Measurements from ENCODE around the gene GNLY. TPM values are rescaled to one million over a fixed set of nuclear protein-coding genes. Genes with fewer than 3 reads are reported as not detected.

The GNLY gene
- total and polyA plus RNA-seq, 2 of the 13 experiments (the other 11 are each of a cell fraction or from before 2014, with no cell fraction given), result not detected

GRCh38 chr2:85675427-85675826 is 18.7 kb upstream of the GNLY start:
- POLR2A ChIA-PET, result no interaction called here
- Histone ChIP-seq H3K27me3 (ENCODE audit: control insufficient read depth in 1 of 2, insufficient read depth in 2 of 2, low read length in 2 of 2) (peaks cover 1 to 43% of the 10 kb centered on the region in 2 experiments; a peak in 3 of 5 replicates), H3K9me3 (ENCODE audit: low read length) (no peaks in the 10 kb centered on the region), H3K36me3 (replicated peaks in 1 of 2; ENCODE audit: control insufficient read depth in 1 of 2, insufficient read depth in 2 of 2, low read length in 2 of 2) (no peaks in the 10 kb centered on the region), H4K20me1 (ENCODE audit: insufficient read depth, low read length) (peaks cover 2% of the 10 kb centered on the region; the same call in 1 of the 2 replicates), H3K79me2 (ENCODE audit: insufficient read depth, low read length) (no peaks in the 10 kb centered on the region), H3K27ac (ENCODE audit: extremely low read length, insufficient read depth, low read length) (no peak overlapping the region), H3K4me2 (ENCODE audit: low read depth, low read length) (no peak overlapping the region), H3K9ac (ENCODE audit: insufficient read depth, low read depth, low read length) (no peak overlapping the region), H3K4me1 (ENCODE audit: insufficient read depth, low read length) (peaks cover 8% of the 10 kb centered on the region; the same call in 1 of the 2 replicates), H2AFZ (ENCODE audit: low read length) (no peak overlapping the region), H3K4me3 (replicated peaks in 1 of 3; ENCODE audit: insufficient read depth in 1 of 3, low read depth in 2 of 3, low read length in 3 of 3) (no peak overlapping the region)
- no TSS peak for BruUV-seq (replicated peaks)
- ATAC-seq (no peak), FAIRE-seq (no peak), DNase-seq (ENCODE audit: low spot score) (no peak)
- 24% methylated on average over 4 of the region's 6 CpGs for whole genome bisulfite sequencing (ENCODE audit: low lambda C conversion rate)
- in situ Hi-C loops (cut with HindIII; ENCODE audit: extremely low pct_ligation_motif_present, low pct_unique_long_range_greater_than_20kb), result loop anchor here (5.0 kb wide), 1 partner anchor 37 kb away; no protein-coding TSS in a partner anchor
- intact Hi-C loops (cut with micrococcal nuclease; ENCODE audit: unreplicated experiment), result no loop called here
- CTCF ChIA-PET (ENCODE audit: low intra/inter-chr PET ratio, low total read pairs), result no interaction called here
- TF ChIP-seq JUNB (CRISPR knock-in tag; IDR thresholded peaks at IDR 0.05; ENCODE audit: borderline replicate concordance) (no peak), ZNF230 (CRISPR knock-in tag; IDR thresholded peaks at IDR 0.05) (no peak), DZIP1 (CRISPR knock-in tag; IDR thresholded peaks at IDR 0.05) (no peak), ZNF124 (CRISPR knock-in tag; IDR thresholded peaks at IDR 0.05) (no peak), BORCS8-MEF2B (CRISPR knock-in tag; IDR thresholded peaks at IDR 0.05) (no peak), RFXANK (CRISPR knock-in tag; IDR thresholded peaks at IDR 0.05) (no peak), DNMT1 (CRISPR knock-in tag; IDR thresholded peaks at IDR 0.05) (no peak), ELK4 (CRISPR knock-in tag; IDR thresholded peaks at IDR 0.05; ENCODE audit: borderline replicate concordance) (no peak)
- TF ChIP-seq, protein P1, sequence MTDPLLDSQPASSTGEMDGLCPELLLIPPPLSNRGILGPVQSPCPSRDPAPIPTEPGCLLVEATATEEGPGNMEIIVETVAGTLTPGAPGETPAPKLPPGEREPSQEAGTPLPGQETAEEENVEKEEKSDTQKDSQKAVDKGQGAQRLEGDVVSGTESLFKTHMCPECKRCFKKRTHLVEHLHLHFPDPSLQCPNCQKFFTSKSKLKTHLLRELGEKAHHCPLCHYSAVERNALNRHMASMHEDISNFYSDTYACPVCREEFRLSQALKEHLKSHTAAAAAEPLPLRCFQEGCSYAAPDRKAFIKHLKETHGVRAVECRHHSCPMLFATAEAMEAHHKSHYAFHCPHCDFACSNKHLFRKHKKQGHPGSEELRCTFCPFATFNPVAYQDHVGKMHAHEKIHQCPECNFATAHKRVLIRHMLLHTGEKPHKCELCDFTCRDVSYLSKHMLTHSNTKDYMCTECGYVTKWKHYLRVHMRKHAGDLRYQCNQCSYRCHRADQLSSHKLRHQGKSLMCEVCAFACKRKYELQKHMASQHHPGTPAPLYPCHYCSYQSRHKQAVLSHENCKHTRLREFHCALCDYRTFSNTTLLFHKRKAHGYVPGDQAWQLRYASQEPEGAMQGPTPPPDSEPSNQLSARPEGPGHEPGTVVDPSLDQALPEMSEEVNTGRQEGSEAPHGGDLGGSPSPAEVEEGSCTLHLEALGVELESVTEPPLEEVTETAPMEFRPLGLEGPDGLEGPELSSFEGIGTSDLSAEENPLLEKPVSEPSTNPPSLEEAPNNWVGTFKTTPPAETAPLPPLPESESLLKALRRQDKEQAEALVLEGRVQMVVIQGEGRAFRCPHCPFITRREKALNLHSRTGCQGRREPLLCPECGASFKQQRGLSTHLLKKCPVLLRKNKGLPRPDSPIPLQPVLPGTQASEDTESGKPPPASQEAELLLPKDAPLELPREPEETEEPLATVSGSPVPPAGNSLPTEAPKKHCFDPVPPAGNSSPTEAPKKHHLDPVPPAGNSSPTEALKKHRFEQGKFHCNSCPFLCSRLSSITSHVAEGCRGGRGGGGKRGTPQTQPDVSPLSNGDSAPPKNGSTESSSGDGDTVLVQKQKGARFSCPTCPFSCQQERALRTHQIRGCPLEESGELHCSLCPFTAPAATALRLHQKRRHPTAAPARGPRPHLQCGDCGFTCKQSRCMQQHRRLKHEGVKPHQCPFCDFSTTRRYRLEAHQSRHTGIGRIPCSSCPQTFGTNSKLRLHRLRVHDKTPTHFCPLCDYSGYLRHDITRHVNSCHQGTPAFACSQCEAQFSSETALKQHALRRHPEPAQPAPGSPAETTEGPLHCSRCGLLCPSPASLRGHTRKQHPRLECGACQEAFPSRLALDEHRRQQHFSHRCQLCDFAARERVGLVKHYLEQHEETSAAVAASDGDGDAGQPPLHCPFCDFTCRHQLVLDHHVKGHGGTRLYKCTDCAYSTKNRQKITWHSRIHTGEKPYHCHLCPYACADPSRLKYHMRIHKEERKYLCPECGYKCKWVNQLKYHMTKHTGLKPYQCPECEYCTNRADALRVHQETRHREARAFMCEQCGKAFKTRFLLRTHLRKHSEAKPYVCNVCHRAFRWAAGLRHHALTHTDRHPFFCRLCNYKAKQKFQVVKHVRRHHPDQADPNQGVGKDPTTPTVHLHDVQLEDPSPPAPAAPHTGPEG (CRISPR knock-in tag; IDR thresholded peaks at IDR 0.05), result no peak
- TF ChIP-seq, protein P2, sequence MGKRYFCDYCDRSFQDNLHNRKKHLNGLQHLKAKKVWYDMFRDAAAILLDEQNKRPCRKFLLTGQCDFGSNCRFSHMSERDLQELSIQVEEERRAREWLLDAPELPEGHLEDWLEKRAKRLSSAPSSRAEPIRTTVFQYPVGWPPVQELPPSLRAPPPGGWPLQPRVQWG (CRISPR knock-in tag; IDR thresholded peaks at IDR 0.05; ENCODE audit: borderline replicate concordance, low read depth), result no peak
